B cell (primary cell): ENCODE results near the gene IGF1. TPM values are rescaled to one million over a fixed set of nuclear protein-coding genes. Genes with fewer than 3 reads are reported as not detected.

ENCODE experiments used
- ATAC-seq: fragments of 200-7000 bp; cut with Tn5 transposase; one replicate; pipeline ENCODE4 v1.10.0; 2021; ENCODE audit warnings: low read depth, mild to moderate bottlenecking, moderate number of reproducible peaks, moderate library complexity
- CTCF ChIA-PET: fragments of 350-600 bp; sonication (Branson Sonifier 250); formaldehyde crosslinking; loops from one replicate; lab custom pipeline; 2021; ENCODE audit warnings: antibody characterized with exemption, inconsistent platforms; lab: Charles Lee
- POLR2A ChIA-PET: fragments of 350-600 bp; sonication (Branson Sonifier 250); formaldehyde crosslinking; loops from one replicate; lab custom pipeline; 2021; ENCODE audit warnings: antibody characterized with exemption; lab: Charles Lee
- DNase-seq: peaks from one replicate; pipeline ENCODE4 v3.0.0; 2013
- H2AFZ ChIP-seq: 2 replicates; pipeline ENCODE4 v1.6.1; 2012; ENCODE audit warnings: mild to moderate bottlenecking, low read depth, low read length; ENCODE audit not compliant: insufficient read depth, poor library complexity, severe bottlenecking
- H3K27ac ChIP-seq, 2 donors: 1 replicate in 1 of 2; 2 replicates in 1 of 2; pipeline ENCODE4 v1.5.1; 2012 to 2013; ENCODE audit warnings: low read length in 2 of 2, mild to moderate bottlenecking in 2 of 2, moderate library complexity in 1 of 2
- H3K27me3 ChIP-seq, 4 experiments: fragments of 200-600 bp in 1 of 4; sonication (generic) in 1 of 4; replicated peaks in 1 of 4; 1 replicate in 2 of 4; 2 replicates in 2 of 4; pipeline versions ENCODE4 v1.6.1 to v1.7.0; 2013 to 2016; ENCODE audit warnings: low read length in 3 of 4, mild to moderate bottlenecking in 2 of 4, mixed read lengths in 1 of 4, moderate library complexity in 1 of 4; ENCODE audit not compliant: insufficient read depth in 4 of 4, control insufficient read depth in 3 of 4; ENCODE audit errors: control extremely low read depth in 1 of 4
- H3K36me3 ChIP-seq, 2 experiments: replicated peaks in 1 of 2; 1 replicate in 1 of 2; 2 replicates in 1 of 2; pipeline versions ENCODE4 v1.6.1 to v1.7.1; 2013; ENCODE audit warnings: low read length in 1 of 2; ENCODE audit not compliant: insufficient read depth in 2 of 2, control insufficient read depth in 1 of 2; ENCODE audit errors: control extremely low read depth in 1 of 2, extremely low read depth in 1 of 2
- H3K4me1 ChIP-seq, 2 donors: fragments of 200-600 bp in 1 of 2; sonication (generic) in 1 of 2; 1 replicate in 1 of 2; 2 replicates in 1 of 2; pipeline versions ENCODE4 v1.5.1 to v1.6.1; 2013 to 2017; ENCODE audit warnings: low read length in 2 of 2; ENCODE audit not compliant: control insufficient read depth in 2 of 2, insufficient read depth in 2 of 2
- H3K4me2 ChIP-seq: replicated peaks from 2 replicates; pipeline ENCODE3; 2012; ENCODE audit warnings: mild to moderate bottlenecking, low read depth, low read length; ENCODE audit not compliant: poor library complexity, severe bottlenecking
- H3K4me3 ChIP-seq, 5 experiments: fragments of 200-600 bp in 1 of 5; sonication (generic) in 1 of 5; 1 replicate in 3 of 5; 2 replicates in 2 of 5; pipeline versions ENCODE4 v1.5.1 to v1.7.0; 2011 to 2016; ENCODE audit warnings: low read length in 4 of 5, mild to moderate bottlenecking in 4 of 5, low read depth in 2 of 5, control low read depth in 1 of 5, moderate library complexity in 1 of 5; ENCODE audit not compliant: insufficient read depth in 1 of 5; ENCODE audit errors: control extremely low read depth in 1 of 5, extremely low read depth in 1 of 5
- H3K79me2 ChIP-seq: fragments of 200-600 bp; sonication (generic); one replicate; pipeline ENCODE4 v1.6.0; 2016; ENCODE audit warnings: low read length; ENCODE audit not compliant: control insufficient read depth, insufficient read depth
- H3K9ac ChIP-seq: fragments of 200-600 bp; sonication (generic); 2 replicates; pipeline ENCODE4 v1.6.1; 2017; ENCODE audit warnings: mild to moderate bottlenecking, low read length, moderate library complexity
- H3K9me3 ChIP-seq, 3 donors: one replicate each; pipeline versions ENCODE4 v1.6.1 to v1.7.1; 2013; ENCODE audit warnings: low read length in 2 of 3; ENCODE audit not compliant: control insufficient read depth in 2 of 3, insufficient read depth in 1 of 3; ENCODE audit errors: control extremely low read depth in 1 of 3
- H4K20me1 ChIP-seq: 2 replicates; pipeline ENCODE4 v1.6.0; 2012; ENCODE audit warnings: mild to moderate bottlenecking, low read length; ENCODE audit not compliant: insufficient read depth, control insufficient read depth, poor library complexity, severe bottlenecking
- H3K27ac Mint-ChIP-seq: one replicate; pipeline ENCODE4 v1.8.0; 2021; ENCODE audit warnings: mixed read lengths
- H3K27me3 Mint-ChIP-seq: one replicate; pipeline ENCODE4 v1.8.0; 2021; ENCODE audit warnings: mixed read lengths
- H3K4me1 Mint-ChIP-seq: one replicate; pipeline ENCODE4 v1.8.0; 2021; ENCODE audit warnings: mixed read lengths
- H3K4me3 Mint-ChIP-seq: one replicate; pipeline ENCODE4 v1.8.0; 2021; ENCODE audit warnings: mixed read lengths
- H3K9me3 Mint-ChIP-seq: one replicate; pipeline ENCODE4 v1.8.0; 2022; ENCODE audit warnings: mixed read lengths; ENCODE audit not compliant: insufficient read depth
- CTCF ChIP-seq: fragments of 200-600 bp; IDR thresholded peaks from one replicate; pipeline ENCODE4 v1.8.0; 2022; ENCODE audit warnings: antibody characterized with exemption, mild to moderate bottlenecking
- EZH2 ChIP-seq: IDR thresholded peaks from 2 replicates; pipeline ENCODE4 v1.6.1; 2012; ENCODE audit warnings: borderline replicate concordance, low read depth, mild to moderate bottlenecking, moderate library complexity, low read length; ENCODE audit not compliant: insufficient read depth, poor library complexity, severe bottlenecking
- WGBS: methylation state at CpG from one replicate; pipeline ENCODE4 v1.1.5; 2013; ENCODE audit warnings: missing lambda C conversion rate; ENCODE audit not compliant: insufficient coverage; 5-methylcytosine and 5-hydroxymethylcytosine counted together
- intact Hi-C: fragments of 100-400 bp; cut with micrococcal nuclease; formaldehyde crosslinking; loops from one replicate; pipeline ENCODE4 v1.10.0; 2022
- polyA plus RNA-seq: library from polyadenylated mRNA; depleted of rRNA; stranded (reverse); fragments of >200 nt; gene quantifications from 2 replicates; pipeline ENCODE4 v1.2.3, GENCODE V29; 2012
- total RNA-seq, 2 donors: library from RNA; stranded (reverse); fragments of 120-200 nt in 1 of 2; gene quantifications; 1 replicate in 1 of 2; 2 replicates in 1 of 2; pipeline versions ENCODE4 v1.2.3 to v1.2.4, GENCODE V29; 2013 to 2022

The IGF1 gene
- total and polyA plus RNA-seq, 2 donors (not counting 1 experiment from before 2014, with no cell fraction given), result 0.21 TPM; not detected in 1

DNA sequence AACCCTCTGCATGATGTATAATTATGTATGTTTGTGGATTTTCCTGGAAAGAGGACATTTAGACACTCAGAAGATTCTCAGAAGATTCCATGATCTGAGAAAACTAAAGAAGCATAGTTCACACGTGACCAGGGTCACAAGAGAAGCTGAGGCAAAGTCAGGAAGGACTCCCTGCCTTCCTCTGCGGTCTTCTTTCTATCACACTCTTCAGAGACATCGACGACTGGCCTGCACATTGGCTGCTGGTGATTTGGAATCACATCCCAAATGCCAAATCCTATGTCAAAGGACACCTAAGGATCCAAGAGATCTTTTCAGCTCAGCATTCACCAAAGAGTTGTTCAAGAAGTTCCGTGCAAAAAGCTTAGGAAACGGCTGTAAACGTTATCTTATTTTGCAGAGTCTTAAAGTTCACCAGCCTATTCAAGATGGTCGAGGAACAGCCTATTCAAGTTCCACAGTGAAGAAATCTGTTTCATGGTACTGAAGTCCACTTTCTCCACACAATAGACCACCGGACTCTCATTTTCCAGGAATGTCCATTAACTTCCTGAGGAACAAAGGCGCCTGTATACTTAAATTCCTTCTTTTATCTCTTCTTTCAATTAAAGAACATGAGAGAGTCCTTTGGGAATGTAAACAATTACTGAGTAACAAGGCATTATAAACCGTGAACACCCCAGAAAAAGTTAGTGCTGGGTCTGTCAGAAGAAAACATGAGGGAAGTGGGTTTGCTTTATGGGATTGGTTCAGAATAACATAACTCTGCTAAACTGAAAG lies 42.1 kb downstream of the IGF1 start:
- Mint-ChIP-seq H3K9me3 (peaks cover 3% of the 10 kb centered on the region), H3K27ac (no peak overlapping the region), H3K4me1 (no peaks in the 10 kb centered on the region), H3K4me3 (no peak overlapping the region), H3K27me3 (peaks cover 20% of the 10 kb centered on the region)
- POLR2A ChIA-PET, result no interaction called here
- no peak for ATAC-seq
- DNase-seq, result no peak
- intact Hi-C loops, result no loop called here
- no peaks in the 10 kb centered on the region for H3K9me3 ChIP-seq
- 79% methylated on average over 9 of the region's 11 CpGs for WGBS
- no peaks in the 10 kb centered on the region for H3K36me3 ChIP-seq
- H3K4me3 ChIP-seq, result no peak overlapping the region
- no peaks in the 10 kb centered on the region for H3K79me2 ChIP-seq
- no peak overlapping the region for H3K27ac ChIP-seq
- H3K27me3 ChIP-seq, result no peaks in the 10 kb centered on the region
- H3K4me1 ChIP-seq, result no peaks in the 10 kb centered on the region
- TF ChIP-seq CTCF, result no peak
- TF ChIP-seq EZH2, result no peak
- H3K4me2 ChIP-seq, result no peak overlapping the region
- H3K9ac ChIP-seq, result no peak overlapping the region
- no peak overlapping the region for H2AFZ ChIP-seq
- no peaks in the 10 kb centered on the region for H4K20me1 ChIP-seq
- CTCF ChIA-PET, result no interaction called here

- no peak overlapping the region for H2AFZ ChIP-seq
- H3K4me3 Mint-ChIP-seq, result no peak overlapping the region
- no peak overlapping the region for H3K4me2 ChIP-seq
- peaks cover 23% of the 10 kb centered on the region for H3K27me3 Mint-ChIP-seq
- H3K36me3 ChIP-seq, result no peaks in the 10 kb centered on the region
- no peak overlapping the region for H3K27ac Mint-ChIP-seq
- no peak overlapping the region for H3K4me3 ChIP-seq
- no peaks in the 10 kb centered on the region for H3K4me1 Mint-ChIP-seq
- intact Hi-C loops, result no loop called here
- TF ChIP-seq EZH2, result no peak
- TF ChIP-seq CTCF, result no peak
- no peaks in the 10 kb centered on the region for H3K9me3 Mint-ChIP-seq
- H3K4me1 ChIP-seq, result no peaks in the 10 kb centered on the region
- H3K9me3 ChIP-seq, result no peaks in the 10 kb centered on the region
- no peaks in the 10 kb centered on the region for H4K20me1 ChIP-seq
- H3K9ac ChIP-seq, result no peak overlapping the region
- ATAC-seq, result no peak
- WGBS, result 100% methylated on average over 1 of the region's 3 CpGs
- no peaks in the 10 kb centered on the region for H3K79me2 ChIP-seq
- CTCF ChIA-PET, result no interaction called here
- DNase-seq, result no peak
- POLR2A ChIA-PET, result no interaction called here
- no peak overlapping the region for H3K27ac ChIP-seq
- no peaks in the 10 kb centered on the region for H3K27me3 ChIP-seq
Observed at GRCh38 chr12:102437511-102437910, 42.9 kb downstream of the IGF1 start.
